ENCODE results near the gene SPO11. TPM values are rescaled to one million over a fixed set of nuclear protein-coding genes. Genes with fewer than 3 reads are reported as not detected.

SPO11 gene
- total RNA-seq, 2 donors from 2014 or later = not detected

DNA sequence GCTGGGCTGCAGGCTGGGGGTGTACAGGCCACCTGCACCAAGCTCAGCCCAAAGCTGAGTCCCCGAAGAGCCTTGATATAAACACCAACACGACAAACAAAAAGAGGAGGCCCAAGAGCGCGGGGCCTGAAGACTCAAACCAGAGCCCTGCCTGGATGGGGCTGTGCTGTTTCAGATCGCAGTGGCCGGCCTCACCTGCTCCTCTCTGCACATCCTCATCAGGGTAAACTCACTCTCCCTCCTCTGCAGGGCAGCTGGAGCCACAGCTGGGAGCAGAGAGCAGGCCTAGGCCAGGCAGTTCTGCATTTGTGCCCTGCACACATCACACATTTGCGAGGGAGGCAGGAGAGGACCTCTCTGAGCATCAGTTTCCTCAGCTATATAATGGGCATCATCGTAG lies 57.9 kb downstream of the SPO11 start:
- DNase-seq (ENCODE audit: low spot score) = no peak
- no peak overlapping the region for H3K27ac ChIP-seq
- H3K4me3 ChIP-seq = no peak overlapping the region
- peaks cover 3 to 43% of the 10 kb centered on the region in 2 donors for H3K4me1 ChIP-seq
- TF ChIP-seq, protein P1, sequence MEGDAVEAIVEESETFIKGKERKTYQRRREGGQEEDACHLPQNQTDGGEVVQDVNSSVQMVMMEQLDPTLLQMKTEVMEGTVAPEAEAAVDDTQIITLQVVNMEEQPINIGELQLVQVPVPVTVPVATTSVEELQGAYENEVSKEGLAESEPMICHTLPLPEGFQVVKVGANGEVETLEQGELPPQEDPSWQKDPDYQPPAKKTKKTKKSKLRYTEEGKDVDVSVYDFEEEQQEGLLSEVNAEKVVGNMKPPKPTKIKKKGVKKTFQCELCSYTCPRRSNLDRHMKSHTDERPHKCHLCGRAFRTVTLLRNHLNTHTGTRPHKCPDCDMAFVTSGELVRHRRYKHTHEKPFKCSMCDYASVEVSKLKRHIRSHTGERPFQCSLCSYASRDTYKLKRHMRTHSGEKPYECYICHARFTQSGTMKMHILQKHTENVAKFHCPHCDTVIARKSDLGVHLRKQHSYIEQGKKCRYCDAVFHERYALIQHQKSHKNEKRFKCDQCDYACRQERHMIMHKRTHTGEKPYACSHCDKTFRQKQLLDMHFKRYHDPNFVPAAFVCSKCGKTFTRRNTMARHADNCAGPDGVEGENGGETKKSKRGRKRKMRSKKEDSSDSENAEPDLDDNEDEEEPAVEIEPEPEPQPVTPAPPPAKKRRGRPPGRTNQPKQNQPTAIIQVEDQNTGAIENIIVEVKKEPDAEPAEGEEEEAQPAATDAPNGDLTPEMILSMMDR (IDR thresholded peaks at IDR 0.05) = no peak
- no peaks in the 10 kb centered on the region for H3K36me3 ChIP-seq
- no peaks in the 10 kb centered on the region for H3K27me3 ChIP-seq
- no peaks in the 10 kb centered on the region for H3K9me3 ChIP-seq

GRCh38 chr20:57387945-57388371 lies 58.4 kb downstream of the SPO11 start:
- Histone ChIP-seq H3K27me3 (no peaks in the 10 kb centered on the region), H3K4me3 (no peak overlapping the region), H3K27ac (no peak overlapping the region), H3K36me3 (peaks cover 2% of the 10 kb centered on the region), H3K4me1 (peaks cover 3 to 48% of the 10 kb centered on the region in 2 donors), H3K9me3 (no peaks in the 10 kb centered on the region)
- DNase-seq (ENCODE audit: low spot score) = no peak
- TF ChIP-seq, protein P1 (IDR thresholded peaks at IDR 0.05) = no peak

DNA sequence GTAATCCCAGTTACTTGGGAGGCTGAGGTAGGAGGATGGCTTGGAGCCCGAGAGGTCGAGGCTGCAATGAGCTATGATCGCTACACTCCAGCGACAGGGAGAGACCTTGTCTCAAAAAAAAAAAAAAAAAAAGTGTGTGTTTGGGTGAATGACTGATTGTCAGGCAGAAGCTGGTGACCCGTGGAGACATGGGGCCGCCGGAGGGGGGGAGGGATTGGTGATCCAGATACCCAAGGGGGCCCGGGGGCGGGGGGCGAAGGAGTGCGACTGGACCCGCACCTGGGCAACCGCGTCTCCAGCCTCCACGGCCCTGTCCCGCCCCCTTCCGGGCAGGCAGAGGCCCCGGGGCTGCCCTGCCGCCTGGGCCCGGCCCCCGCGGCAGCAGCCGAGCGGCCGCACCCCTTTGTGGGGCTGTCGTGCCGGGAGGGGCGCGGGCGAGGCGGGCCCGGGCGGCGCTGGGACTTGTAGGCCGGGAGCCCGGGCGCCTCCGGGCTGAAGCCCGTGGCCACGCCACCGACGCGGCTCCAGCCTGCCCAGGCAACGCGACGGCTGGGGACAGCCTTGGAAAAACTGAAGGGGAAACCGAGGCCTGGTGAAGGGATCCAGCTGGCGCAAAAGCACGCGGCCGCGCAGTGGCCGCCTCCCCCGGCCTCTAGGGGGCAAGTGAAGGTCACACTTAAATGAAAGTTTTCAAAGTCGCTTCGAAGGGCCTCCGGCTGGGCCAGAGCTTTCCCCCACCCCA lies 59.5 kb downstream of the SPO11 start:
- peak overlapping the region; percentile 25 to 47 for H3K4me3 ChIP-seq
- peak overlapping the region; percentile 85 to 89 for H3K27ac ChIP-seq
- TF ChIP-seq, protein P1 (IDR thresholded peaks at IDR 0.05) = peak in 1 of 2 donors; percentile 54
- H3K27me3 ChIP-seq = no peaks in the 10 kb centered on the region
- DNase-seq (ENCODE audit: low spot score) = peak; percentile 76
- H3K9me3 ChIP-seq = no peaks in the 10 kb centered on the region
- H3K36me3 ChIP-seq = peaks cover 14% of the 10 kb centered on the region
- peaks cover 3 to 59% of the 10 kb centered on the region in 2 donors for H3K4me1 ChIP-seq

DNA sequence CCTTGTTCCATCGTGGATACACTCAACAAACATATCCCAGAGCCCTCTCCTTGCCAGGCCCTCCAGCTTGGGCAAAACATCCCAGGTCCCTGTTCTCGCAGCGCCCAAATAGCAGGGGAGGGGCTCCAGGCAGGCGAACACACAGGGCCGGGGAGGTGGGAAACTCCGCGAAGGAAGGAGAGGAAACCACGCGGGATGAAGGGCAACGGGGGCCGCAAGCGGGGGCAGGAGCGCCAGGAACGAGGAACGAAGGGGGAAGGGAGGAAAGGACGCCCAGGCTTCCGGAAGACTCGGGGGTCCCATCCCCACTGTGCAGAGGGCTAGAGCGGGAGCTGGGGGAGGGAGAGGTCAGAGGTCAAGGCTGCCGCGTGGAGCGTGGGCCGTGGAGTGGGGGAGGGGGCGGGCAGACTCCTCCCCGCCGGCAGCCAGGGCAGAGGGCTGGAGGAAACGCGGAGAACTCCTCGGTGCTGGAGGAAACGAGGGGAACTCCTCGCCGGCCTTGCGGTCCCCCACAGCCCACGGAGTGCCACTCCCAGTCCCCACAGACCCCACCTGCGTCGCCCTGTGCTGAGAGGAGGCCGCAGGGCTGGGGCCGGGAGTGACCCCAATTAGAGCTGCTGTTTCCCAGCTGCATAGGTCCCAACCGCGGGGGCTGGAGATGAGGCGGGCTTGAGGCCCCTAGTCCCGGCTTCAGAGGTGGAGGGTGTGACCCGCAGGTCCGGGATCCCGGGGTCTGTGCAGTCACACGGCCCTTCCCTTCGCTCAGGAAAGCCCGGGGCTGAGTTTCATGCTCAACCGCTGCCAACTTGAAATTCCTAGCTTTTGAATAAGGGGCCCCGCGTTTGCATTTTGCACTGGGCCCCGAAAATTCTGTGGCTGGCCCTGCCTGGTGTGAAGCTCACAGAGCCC lies 60.3 kb downstream of the SPO11 start:
- Histone ChIP-seq H3K36me3 (peaks cover 22% of the 10 kb centered on the region), H3K4me1 (peaks cover 3 to 61% of the 10 kb centered on the region in 2 donors), H3K27me3 (no peaks in the 10 kb centered on the region), H3K9me3 (no peaks in the 10 kb centered on the region), H3K4me3 (peak overlapping the region; percentile 25 to 47), H3K27ac (peak overlapping the region; percentile 85 to 89)
- DNase-seq (ENCODE audit: low spot score) = no peak
- TF ChIP-seq, protein P1 (IDR thresholded peaks at IDR 0.05) = no peak

DNA sequence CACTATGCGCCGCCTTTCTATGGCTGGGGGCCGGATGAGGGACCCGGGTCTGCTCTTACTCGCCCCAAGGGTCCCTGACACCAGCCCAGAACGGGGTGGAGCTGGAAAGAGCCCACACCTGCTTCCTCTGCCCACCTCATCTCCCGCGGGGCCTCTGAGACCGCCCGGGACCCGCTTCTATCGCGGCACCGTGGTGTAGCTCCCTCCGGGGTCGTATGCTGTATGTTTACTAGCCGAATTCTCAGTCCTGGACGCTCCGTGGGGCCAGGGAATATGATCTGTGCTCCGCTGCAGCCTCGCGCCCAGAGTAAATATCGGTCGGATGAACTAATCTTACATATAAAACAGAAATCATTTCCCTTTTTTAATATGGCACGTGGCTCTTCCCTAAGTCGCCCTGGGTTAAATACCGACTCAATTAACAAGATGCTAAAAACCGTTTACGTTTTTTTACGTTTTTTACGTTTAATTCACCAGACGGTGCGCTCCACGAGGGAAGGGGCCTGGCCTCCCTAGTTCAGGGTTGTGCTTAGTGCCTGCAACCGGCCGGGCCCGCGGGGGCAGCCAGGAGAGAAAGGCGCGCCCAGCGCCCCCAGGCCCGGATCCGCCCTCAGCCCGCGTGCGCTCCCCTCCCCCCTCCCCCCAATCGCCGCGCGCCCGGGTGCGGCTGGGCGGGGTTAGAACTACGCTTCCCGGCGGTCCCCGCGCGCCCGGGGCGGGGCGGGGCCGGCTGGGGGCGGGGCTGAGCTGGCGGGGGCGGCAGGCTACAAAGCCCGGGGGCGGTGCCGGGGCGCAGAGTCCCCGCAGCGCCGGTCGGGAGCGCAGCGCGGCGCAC lies 61.2 kb downstream of the SPO11 start, which contains the start of gene RBM38:
TSS of gene RBM38 (plus strand) at position 793 of the 835 bp plus-strand sequence. CDS start 186 bp downstream, outside the sequence.
- H3K4me1 ChIP-seq = peaks cover 3 to 62% of the 10 kb centered on the region in 2 donors
- peak within 1 kb of the TSS; percentile 71 to 79 for H3K4me3 ChIP-seq
- peaks cover 23% of the 10 kb centered on the region for H3K36me3 ChIP-seq
- TF ChIP-seq, protein P1 (IDR thresholded peaks at IDR 0.05) = no peak
- H3K9me3 ChIP-seq = no peaks in the 10 kb centered on the region
- DNase-seq (ENCODE audit: low spot score) = no peak
- H3K27me3 ChIP-seq = no peaks in the 10 kb centered on the region
- H3K27ac ChIP-seq = peak within 1 kb of the TSS; percentile 92 to 96

Measured in right atrium auricular region (tissue), 2 donors.